GM12801 (cell line): ENCODE data around the gene NSUN2.

Experiments used
- TF ChIP-seq, protein P1 (sequence below): IDR thresholded peaks from one replicate; pipeline ENCODE4 v1.5.1; 2011; ENCODE audit warnings: control low read depth; ENCODE audit not compliant: insufficient read length; ENCODE audit errors: extremely low read depth

Gene NSUN2

DNA sequence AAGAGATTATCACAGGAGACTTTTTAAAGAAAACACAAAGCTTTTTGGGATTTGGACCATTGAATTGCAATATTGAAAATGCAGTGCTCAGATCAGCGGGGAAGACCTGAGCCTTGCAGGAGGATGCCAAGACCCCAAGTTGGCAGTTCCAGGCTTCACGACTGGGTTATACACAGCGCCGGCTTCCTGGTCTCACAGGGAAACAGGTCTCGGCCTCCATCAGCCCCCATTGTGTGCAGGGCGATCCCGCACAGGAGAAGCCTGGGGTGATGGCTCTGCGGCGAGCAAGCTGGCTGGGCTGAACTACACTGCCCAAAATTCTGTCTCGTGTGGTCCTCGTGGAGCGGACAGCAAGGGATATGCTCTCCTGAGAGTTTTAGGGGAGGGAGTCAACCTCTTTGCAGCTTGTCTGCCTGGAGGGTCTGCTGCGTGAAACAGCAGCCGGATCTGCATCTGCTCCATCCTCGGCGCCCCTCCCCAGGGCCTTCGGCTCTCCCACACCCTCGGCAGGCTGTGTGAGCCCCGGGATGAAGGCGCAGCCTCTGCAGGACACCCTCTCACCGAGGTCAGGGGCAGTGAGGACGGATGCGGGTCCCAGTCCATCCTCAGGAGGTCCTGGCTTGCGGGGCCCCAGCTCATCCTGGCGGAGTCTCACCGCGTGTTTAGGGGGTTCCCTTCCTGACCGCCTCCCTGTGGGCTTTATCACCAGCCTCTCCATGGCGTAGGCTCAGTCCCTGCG, 60.6 kb downstream of the NSUN2 start:
- TF ChIP-seq, protein P1, sequence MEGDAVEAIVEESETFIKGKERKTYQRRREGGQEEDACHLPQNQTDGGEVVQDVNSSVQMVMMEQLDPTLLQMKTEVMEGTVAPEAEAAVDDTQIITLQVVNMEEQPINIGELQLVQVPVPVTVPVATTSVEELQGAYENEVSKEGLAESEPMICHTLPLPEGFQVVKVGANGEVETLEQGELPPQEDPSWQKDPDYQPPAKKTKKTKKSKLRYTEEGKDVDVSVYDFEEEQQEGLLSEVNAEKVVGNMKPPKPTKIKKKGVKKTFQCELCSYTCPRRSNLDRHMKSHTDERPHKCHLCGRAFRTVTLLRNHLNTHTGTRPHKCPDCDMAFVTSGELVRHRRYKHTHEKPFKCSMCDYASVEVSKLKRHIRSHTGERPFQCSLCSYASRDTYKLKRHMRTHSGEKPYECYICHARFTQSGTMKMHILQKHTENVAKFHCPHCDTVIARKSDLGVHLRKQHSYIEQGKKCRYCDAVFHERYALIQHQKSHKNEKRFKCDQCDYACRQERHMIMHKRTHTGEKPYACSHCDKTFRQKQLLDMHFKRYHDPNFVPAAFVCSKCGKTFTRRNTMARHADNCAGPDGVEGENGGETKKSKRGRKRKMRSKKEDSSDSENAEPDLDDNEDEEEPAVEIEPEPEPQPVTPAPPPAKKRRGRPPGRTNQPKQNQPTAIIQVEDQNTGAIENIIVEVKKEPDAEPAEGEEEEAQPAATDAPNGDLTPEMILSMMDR = no peak

DNA sequence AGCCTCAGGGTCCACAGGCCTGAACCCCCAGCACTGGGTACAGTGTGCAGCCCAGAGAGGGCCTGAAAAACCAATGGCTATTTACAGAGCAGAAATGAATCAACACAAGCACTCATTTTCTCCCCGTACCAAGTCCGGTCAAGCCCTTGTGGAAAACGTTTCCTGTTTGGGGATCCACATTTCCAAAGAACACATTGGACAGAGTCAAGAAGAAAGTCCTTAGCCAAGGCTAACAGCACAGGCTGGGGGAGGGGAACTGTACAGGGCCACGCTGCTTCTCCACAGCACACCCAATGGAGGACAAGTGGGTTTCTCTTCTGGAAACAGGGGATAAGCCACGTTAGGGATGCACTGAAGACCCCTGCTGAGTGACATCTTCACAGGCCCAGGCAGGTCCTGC, 62.3 kb downstream of the NSUN2 start:
- TF ChIP-seq, protein P1 = no peak

DNA sequence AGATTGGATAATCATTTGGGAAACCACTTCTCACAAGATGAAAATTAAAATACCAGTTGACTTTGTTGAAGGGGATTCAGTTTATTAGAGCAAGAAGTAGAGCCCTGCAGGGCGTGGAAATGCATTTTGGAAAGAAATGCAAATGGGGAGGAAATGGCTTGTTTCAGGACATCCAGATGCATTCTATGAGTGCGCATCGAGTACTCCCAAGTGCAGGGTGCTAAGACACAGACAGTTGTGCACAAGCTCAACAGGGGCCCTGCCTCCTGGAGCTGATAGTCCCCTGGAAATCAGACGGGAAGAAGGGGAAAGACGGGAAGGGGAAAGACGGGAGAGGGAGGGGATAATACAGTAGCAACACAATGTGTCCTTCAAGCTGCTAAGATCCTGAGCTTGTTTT, 64.0 kb downstream of the NSUN2 start:
- TF ChIP-seq, protein P1 = no peak

DNA sequence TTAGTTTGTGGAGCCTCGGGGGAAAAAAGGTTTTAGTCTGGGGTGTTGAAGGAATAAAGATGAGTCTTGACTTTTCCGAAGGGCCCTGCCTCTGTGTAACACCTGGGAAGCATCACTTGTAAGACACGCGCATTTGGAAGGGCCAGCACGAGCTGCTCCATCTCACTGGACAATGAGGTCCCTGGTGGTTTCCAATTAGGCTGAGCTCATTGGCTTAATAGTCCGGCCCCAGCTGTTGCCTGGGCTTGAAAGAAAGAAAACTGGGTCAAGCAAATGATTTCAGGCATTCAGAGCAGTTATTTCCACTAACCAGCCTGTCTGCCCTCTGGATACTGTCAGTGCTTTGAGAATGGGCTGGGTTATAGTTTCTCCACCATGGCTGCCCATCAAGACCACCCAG, 64.5 kb downstream of the NSUN2 start:
- TF ChIP-seq, protein P1 = no peak

DNA sequence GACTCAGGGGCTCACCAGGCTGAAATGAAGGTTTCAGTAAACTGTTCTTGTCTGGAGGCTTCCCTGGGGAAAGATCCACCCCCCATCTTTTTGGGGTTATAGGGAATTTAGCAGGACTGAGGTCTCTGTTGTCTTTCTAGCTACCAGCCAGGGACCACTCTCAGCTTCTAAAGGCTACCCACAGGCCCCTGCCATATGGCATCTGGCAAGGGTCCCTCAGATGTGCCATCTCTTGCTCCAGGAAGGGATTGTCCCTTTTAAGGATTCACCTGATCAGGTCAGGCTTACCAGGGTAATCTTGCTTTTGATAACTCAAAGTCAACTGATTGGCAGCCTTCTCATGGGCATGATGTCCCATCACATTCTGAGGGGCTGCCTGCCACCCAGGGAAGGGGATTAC, 65.0 kb downstream of the NSUN2 start:
- TF ChIP-seq, protein P1 = no peak

DNA sequence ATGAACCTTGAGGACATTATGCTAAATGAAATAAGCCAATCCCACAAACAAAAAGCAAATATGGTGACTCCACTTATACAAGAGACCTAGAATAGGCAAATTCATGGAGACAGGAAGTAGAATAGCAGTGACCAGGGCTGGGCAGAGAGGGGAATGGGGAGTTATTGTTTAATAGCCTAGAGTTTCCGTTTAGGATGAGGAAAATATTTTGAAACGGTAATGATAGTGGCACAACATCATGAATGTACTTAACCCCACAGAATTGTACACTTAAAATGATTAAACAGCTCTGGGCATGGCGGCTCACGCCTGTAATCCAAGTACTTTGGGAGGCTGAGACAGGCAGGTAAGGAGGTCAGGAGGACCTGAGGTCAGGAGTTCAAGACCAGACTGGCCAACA, 65.8 kb downstream of the NSUN2 start:
- TF ChIP-seq, protein P1 = no peak

DNA sequence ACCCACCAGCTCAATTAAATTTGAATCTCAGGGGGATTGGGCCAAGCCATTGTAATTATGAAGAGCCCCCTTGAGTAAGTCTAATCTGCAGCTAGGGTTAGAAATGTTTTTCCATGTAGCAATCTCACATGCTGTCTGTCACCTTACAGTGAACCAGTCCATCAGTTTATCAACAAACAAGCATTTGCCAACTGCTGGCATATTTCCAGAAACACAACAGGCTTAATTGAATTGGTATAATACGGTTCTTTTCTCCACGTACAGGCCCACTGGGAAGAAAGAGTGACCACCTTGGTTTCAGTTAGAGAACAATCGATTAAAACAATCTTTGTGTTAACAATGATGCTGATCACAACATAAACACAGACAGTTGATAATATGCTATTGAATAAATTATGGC, 67.4 kb downstream of the NSUN2 start:
- TF ChIP-seq, protein P1 = no peak
